Measurements from ENCODE around the gene EVC.

EVC gene

GRCh38 chr4:5793514-5793913 lies 82.5 kb downstream of the EVC start:
- no peaks in the 10 kb centered on the region for H3K27me3 ChIP-seq (ENCODE audit: insufficient read depth, low read length, poor library complexity)
- H2BK15ac ChIP-seq (replicated peaks; ENCODE audit: low read depth), result no peak overlapping the region
- no CpG with 5 or more reads among the region's 13 CpGs for WGBS (ENCODE audit: extremely low coverage, insufficient coverage, low lambda C conversion rate)
- no peak overlapping the region for H4K5ac ChIP-seq (ENCODE audit: low read length)
- H3K4me2 ChIP-seq (ENCODE audit: low read length), result no peak overlapping the region
- no peak overlapping the region for H3K56ac ChIP-seq (ENCODE audit: low read length)
- no peak overlapping the region for H2BK5ac ChIP-seq (ENCODE audit: low read length)
- no peaks in the 10 kb centered on the region for H3K36me3 ChIP-seq (ENCODE audit: control insufficient read depth, insufficient read depth, low read length)
- H3K4me1 ChIP-seq (ENCODE audit: control insufficient read depth, low read depth, low read length), result no peaks in the 10 kb centered on the region
- H3K4ac ChIP-seq (ENCODE audit: low read depth, low read length), result no peak overlapping the region
- H4K8ac ChIP-seq (ENCODE audit: low read depth, low read length), result no peak overlapping the region
- H3K18ac ChIP-seq (ENCODE audit: low read length), result no peak overlapping the region
- H2AK5ac ChIP-seq (ENCODE audit: low read length), result no peak overlapping the region
- no peak overlapping the region for H3K23ac ChIP-seq (ENCODE audit: low read length)
- no peak overlapping the region for H3K27ac ChIP-seq (ENCODE audit: low read depth, low read length)
- no peak overlapping the region for H3K4me3 ChIP-seq (ENCODE audit: low read length)
- no peaks in the 10 kb centered on the region for H3K79me1 ChIP-seq (ENCODE audit: low read length)
- no peaks in the 10 kb centered on the region for H3K79me2 ChIP-seq (ENCODE audit: control insufficient read depth, insufficient read depth, low read length)
- H3K9ac ChIP-seq (ENCODE audit: low read length), result no peak overlapping the region
- H2BK120ac ChIP-seq (ENCODE audit: low read depth, low read length), result no peak overlapping the region
- DNase-seq, result no peak

- Histone ChIP-seq H3K36me3 (ENCODE audit: control insufficient read depth, insufficient read depth, low read length) (no peaks in the 10 kb centered on the region), H3K18ac (ENCODE audit: low read length) (no peak overlapping the region), H2BK5ac (ENCODE audit: low read length) (no peak overlapping the region), H3K4me1 (ENCODE audit: control insufficient read depth, low read depth, low read length) (no peaks in the 10 kb centered on the region), H3K27ac (ENCODE audit: low read depth, low read length) (no peak overlapping the region), H3K56ac (ENCODE audit: low read length) (no peak overlapping the region), H2BK120ac (ENCODE audit: low read depth, low read length) (no peak overlapping the region), H3K4me2 (ENCODE audit: low read length) (no peak overlapping the region), H2AK5ac (ENCODE audit: low read length) (no peak overlapping the region), H4K8ac (ENCODE audit: low read depth, low read length) (no peak overlapping the region), H3K79me2 (ENCODE audit: control insufficient read depth, insufficient read depth, low read length) (no peaks in the 10 kb centered on the region), H3K4me3 (ENCODE audit: low read length) (no peak overlapping the region), H3K79me1 (ENCODE audit: low read length) (no peaks in the 10 kb centered on the region), H2BK15ac (replicated peaks; ENCODE audit: low read depth) (no peak overlapping the region), H3K23ac (ENCODE audit: low read length) (no peak overlapping the region), H4K5ac (ENCODE audit: low read length) (no peak overlapping the region), H3K4ac (ENCODE audit: low read depth, low read length) (no peak overlapping the region), H3K9ac (ENCODE audit: low read length) (no peak overlapping the region), H3K27me3 (ENCODE audit: insufficient read depth, low read length, poor library complexity) (no peaks in the 10 kb centered on the region)
- WGBS (ENCODE audit: extremely low coverage, insufficient coverage, low lambda C conversion rate), result no CpG with 5 or more reads among the region's 5 CpGs
- no peak for DNase-seq
Observed at GRCh38 chr4:5795580-5795979, 84.6 kb downstream of the EVC start.

- WGBS (ENCODE audit: extremely low coverage, insufficient coverage, low lambda C conversion rate), result no CpG with 5 or more reads among the region's 18 CpGs
- no peak overlapping the region for H2AK5ac ChIP-seq (ENCODE audit: low read length)
Observed at GRCh38 chr4:5796976-5797375, 86.0 kb downstream of the EVC start.

GRCh38 chr4:5797866-5798265 lies 86.9 kb downstream of the EVC start:
- no peak overlapping the region for H3K56ac ChIP-seq (ENCODE audit: low read length)
- H2BK5ac ChIP-seq (ENCODE audit: low read length), result no peak overlapping the region
- no peaks in the 10 kb centered on the region for H3K36me3 ChIP-seq (ENCODE audit: control insufficient read depth, insufficient read depth, low read length)
- no peaks in the 10 kb centered on the region for H3K4me1 ChIP-seq (ENCODE audit: control insufficient read depth, low read depth, low read length)
- no peak overlapping the region for H2AK5ac ChIP-seq (ENCODE audit: low read length)
- H4K5ac ChIP-seq (ENCODE audit: low read length), result no peak overlapping the region
- H3K79me1 ChIP-seq (ENCODE audit: low read length), result no peaks in the 10 kb centered on the region
- no peak overlapping the region for H3K4ac ChIP-seq (ENCODE audit: low read depth, low read length)
- H3K23ac ChIP-seq (ENCODE audit: low read length), result no peak overlapping the region
- no peak overlapping the region for H2BK120ac ChIP-seq (ENCODE audit: low read depth, low read length)
- no peak overlapping the region for H3K4me2 ChIP-seq (ENCODE audit: low read length)
- H3K27ac ChIP-seq (ENCODE audit: low read depth, low read length), result no peak overlapping the region
- no peak for DNase-seq
- H3K9ac ChIP-seq (ENCODE audit: low read length), result no peak overlapping the region
- no peak overlapping the region for H4K8ac ChIP-seq (ENCODE audit: low read depth, low read length)
- no peak overlapping the region for H3K4me3 ChIP-seq (ENCODE audit: low read length)
- H3K79me2 ChIP-seq (ENCODE audit: control insufficient read depth, insufficient read depth, low read length), result no peaks in the 10 kb centered on the region
- no CpG with 5 or more reads among the region's 6 CpGs for WGBS (ENCODE audit: extremely low coverage, insufficient coverage, low lambda C conversion rate)
- no peaks in the 10 kb centered on the region for H3K27me3 ChIP-seq (ENCODE audit: insufficient read depth, low read length, poor library complexity)
- H2BK15ac ChIP-seq (replicated peaks; ENCODE audit: low read depth), result no peak overlapping the region
- no peak overlapping the region for H3K18ac ChIP-seq (ENCODE audit: low read length)

More at GRCh38 chr4:5796976-5797375, 86.0 kb downstream of the EVC start:
- H3K56ac ChIP-seq (ENCODE audit: low read length), result no peak overlapping the region
- H4K5ac ChIP-seq (ENCODE audit: low read length), result no peak overlapping the region
- no peak overlapping the region for H3K18ac ChIP-seq (ENCODE audit: low read length)
- H3K27me3 ChIP-seq (ENCODE audit: insufficient read depth, low read length, poor library complexity), result no peaks in the 10 kb centered on the region
- H3K9ac ChIP-seq (ENCODE audit: low read length), result no peak overlapping the region
- H3K4me3 ChIP-seq (ENCODE audit: low read length), result no peak overlapping the region
- H4K8ac ChIP-seq (ENCODE audit: low read depth, low read length), result no peak overlapping the region
- no peaks in the 10 kb centered on the region for H3K36me3 ChIP-seq (ENCODE audit: control insufficient read depth, insufficient read depth, low read length)
- no peak overlapping the region for H3K4ac ChIP-seq (ENCODE audit: low read depth, low read length)
- H3K4me1 ChIP-seq (ENCODE audit: control insufficient read depth, low read depth, low read length), result no peaks in the 10 kb centered on the region
- H3K4me2 ChIP-seq (ENCODE audit: low read length), result no peak overlapping the region
- H2BK15ac ChIP-seq (replicated peaks; ENCODE audit: low read depth), result no peak overlapping the region
- DNase-seq, result no peak
- no peak overlapping the region for H2BK120ac ChIP-seq (ENCODE audit: low read depth, low read length)
- no peak overlapping the region for H2BK5ac ChIP-seq (ENCODE audit: low read length)
- H3K79me1 ChIP-seq (ENCODE audit: low read length), result no peaks in the 10 kb centered on the region
- no peak overlapping the region for H3K23ac ChIP-seq (ENCODE audit: low read length)
- no peak overlapping the region for H3K27ac ChIP-seq (ENCODE audit: low read depth, low read length)
- no peaks in the 10 kb centered on the region for H3K79me2 ChIP-seq (ENCODE audit: control insufficient read depth, insufficient read depth, low read length)

- Histone ChIP-seq H3K79me1 (ENCODE audit: low read length) (no peaks in the 10 kb centered on the region), H3K36me3 (ENCODE audit: control insufficient read depth, insufficient read depth, low read length) (no peaks in the 10 kb centered on the region), H3K9ac (ENCODE audit: low read length) (no peak overlapping the region), H2BK5ac (ENCODE audit: low read length) (no peak overlapping the region), H3K18ac (ENCODE audit: low read length) (no peak overlapping the region), H4K5ac (ENCODE audit: low read length) (no peak overlapping the region), H3K4me2 (ENCODE audit: low read length) (no peak overlapping the region), H3K27me3 (ENCODE audit: insufficient read depth, low read length, poor library complexity) (no peaks in the 10 kb centered on the region), H3K79me2 (ENCODE audit: control insufficient read depth, insufficient read depth, low read length) (no peaks in the 10 kb centered on the region), H2BK15ac (replicated peaks; ENCODE audit: low read depth) (no peak overlapping the region), H3K27ac (ENCODE audit: low read depth, low read length) (no peak overlapping the region), H3K4me3 (ENCODE audit: low read length) (no peak overlapping the region), H4K8ac (ENCODE audit: low read depth, low read length) (no peak overlapping the region), H2AK5ac (ENCODE audit: low read length) (no peak overlapping the region), H3K56ac (ENCODE audit: low read length) (no peak overlapping the region), H2BK120ac (ENCODE audit: low read depth, low read length) (no peak overlapping the region), H3K4ac (ENCODE audit: low read depth, low read length) (no peak overlapping the region), H3K23ac (ENCODE audit: low read length) (no peak overlapping the region), H3K4me1 (ENCODE audit: control insufficient read depth, low read depth, low read length) (no peaks in the 10 kb centered on the region)
- no CpG with 5 or more reads among the region's 11 CpGs for WGBS (ENCODE audit: extremely low coverage, insufficient coverage, low lambda C conversion rate)
- no peak for DNase-seq
Observed at GRCh38 chr4:5798462-5798861, 87.5 kb downstream of the EVC start.

- DNase-seq, result no peak
- Histone ChIP-seq H2BK5ac (ENCODE audit: low read length) (no peak overlapping the region), H2AK5ac (ENCODE audit: low read length) (no peak overlapping the region), H4K5ac (ENCODE audit: low read length) (no peak overlapping the region), H3K27ac (ENCODE audit: low read depth, low read length) (no peak overlapping the region), H3K79me2 (ENCODE audit: control insufficient read depth, insufficient read depth, low read length) (no peaks in the 10 kb centered on the region), H3K4me1 (ENCODE audit: control insufficient read depth, low read depth, low read length) (no peaks in the 10 kb centered on the region), H2BK120ac (ENCODE audit: low read depth, low read length) (no peak overlapping the region), H3K23ac (ENCODE audit: low read length) (no peak overlapping the region), H3K36me3 (ENCODE audit: control insufficient read depth, insufficient read depth, low read length) (no peaks in the 10 kb centered on the region), H3K4me3 (ENCODE audit: low read length) (no peak overlapping the region), H2BK15ac (replicated peaks; ENCODE audit: low read depth) (no peak overlapping the region), H3K79me1 (ENCODE audit: low read length) (no peaks in the 10 kb centered on the region), H3K56ac (ENCODE audit: low read length) (no peak overlapping the region), H4K8ac (ENCODE audit: low read depth, low read length) (no peak overlapping the region), H3K18ac (ENCODE audit: low read length) (no peak overlapping the region), H3K4me2 (ENCODE audit: low read length) (no peak overlapping the region), H3K9ac (ENCODE audit: low read length) (no peak overlapping the region), H3K27me3 (ENCODE audit: insufficient read depth, low read length, poor library complexity) (no peaks in the 10 kb centered on the region), H3K4ac (ENCODE audit: low read depth, low read length) (no peak overlapping the region)
- WGBS (ENCODE audit: extremely low coverage, insufficient coverage, low lambda C conversion rate), result no CpG with 5 or more reads among the region's 11 CpGs
Observed at GRCh38 chr4:5798946-5799345, 87.9 kb downstream of the EVC start.
